Activated B cell treated with CpG ODN at 0.5 μM for 24 hours (primary cell): ENCODE results near the gene SLC16A8. TPM values are rescaled to one million over a fixed set of nuclear protein-coding genes. Genes with fewer than 3 reads are reported as not detected.

ENCODE experiments used
- ATAC-seq: fragments of 200-7000 bp; cut with Tn5 transposase; one replicate; pipeline ENCODE4 v1.10.0; 2021; ENCODE audit warnings: low read depth, mild to moderate bottlenecking, moderate library complexity
- CTCF ChIA-PET: fragments of 350-600 bp; sonication (Branson Sonifier 250); formaldehyde crosslinking; loops from one replicate; lab custom pipeline; 2021; ENCODE audit warnings: antibody characterized with exemption; lab: Charles Lee
- POLR2A ChIA-PET: fragments of 350-600 bp; sonication (Branson Sonifier 250); formaldehyde crosslinking; loops from one replicate; lab custom pipeline; 2021; ENCODE audit warnings: antibody characterized with exemption; lab: Charles Lee
- DNase-seq: peaks from one replicate; pipeline ENCODE4 v3.0.0; 2022
- H3K27ac Mint-ChIP-seq: one replicate; pipeline ENCODE4 v1.8.0; 2020; ENCODE audit warnings: mixed read lengths
- H3K27me3 Mint-ChIP-seq: one replicate; pipeline ENCODE4 v1.8.0; 2021; ENCODE audit warnings: mixed read lengths
- H3K36me3 Mint-ChIP-seq: one replicate; pipeline ENCODE4 v1.8.0; 2021; ENCODE audit warnings: low read depth, mixed read lengths
- H3K4me1 Mint-ChIP-seq: one replicate; pipeline ENCODE4 v1.8.0; 2021; ENCODE audit warnings: mixed read lengths
- H3K4me3 Mint-ChIP-seq: one replicate; pipeline ENCODE4 v1.8.0; 2020; ENCODE audit warnings: mild to moderate bottlenecking, mixed read lengths
- H3K9me3 Mint-ChIP-seq: one replicate; pipeline ENCODE4 v1.8.0; 2020; ENCODE audit warnings: mixed read lengths
- intact Hi-C: fragments of 100-400 bp; cut with micrococcal nuclease; formaldehyde crosslinking; loops from one replicate; pipeline ENCODE4 v1.15.1; 2024
- total RNA-seq: library from RNA; stranded (reverse); gene quantifications from 2 replicates; pipeline ENCODE4 v1.2.3, GENCODE V29; 2022
- TF ChIP-seq, protein P1 (sequence below): fragments of 200-600 bp; IDR thresholded peaks from one replicate; pipeline ENCODE4 v1.8.0; 2022; ENCODE audit warnings: antibody characterized with exemption, mild to moderate bottlenecking

The SLC16A8 gene
- total RNA-seq, 1 donor from 2014 or later = not detected

DNA sequence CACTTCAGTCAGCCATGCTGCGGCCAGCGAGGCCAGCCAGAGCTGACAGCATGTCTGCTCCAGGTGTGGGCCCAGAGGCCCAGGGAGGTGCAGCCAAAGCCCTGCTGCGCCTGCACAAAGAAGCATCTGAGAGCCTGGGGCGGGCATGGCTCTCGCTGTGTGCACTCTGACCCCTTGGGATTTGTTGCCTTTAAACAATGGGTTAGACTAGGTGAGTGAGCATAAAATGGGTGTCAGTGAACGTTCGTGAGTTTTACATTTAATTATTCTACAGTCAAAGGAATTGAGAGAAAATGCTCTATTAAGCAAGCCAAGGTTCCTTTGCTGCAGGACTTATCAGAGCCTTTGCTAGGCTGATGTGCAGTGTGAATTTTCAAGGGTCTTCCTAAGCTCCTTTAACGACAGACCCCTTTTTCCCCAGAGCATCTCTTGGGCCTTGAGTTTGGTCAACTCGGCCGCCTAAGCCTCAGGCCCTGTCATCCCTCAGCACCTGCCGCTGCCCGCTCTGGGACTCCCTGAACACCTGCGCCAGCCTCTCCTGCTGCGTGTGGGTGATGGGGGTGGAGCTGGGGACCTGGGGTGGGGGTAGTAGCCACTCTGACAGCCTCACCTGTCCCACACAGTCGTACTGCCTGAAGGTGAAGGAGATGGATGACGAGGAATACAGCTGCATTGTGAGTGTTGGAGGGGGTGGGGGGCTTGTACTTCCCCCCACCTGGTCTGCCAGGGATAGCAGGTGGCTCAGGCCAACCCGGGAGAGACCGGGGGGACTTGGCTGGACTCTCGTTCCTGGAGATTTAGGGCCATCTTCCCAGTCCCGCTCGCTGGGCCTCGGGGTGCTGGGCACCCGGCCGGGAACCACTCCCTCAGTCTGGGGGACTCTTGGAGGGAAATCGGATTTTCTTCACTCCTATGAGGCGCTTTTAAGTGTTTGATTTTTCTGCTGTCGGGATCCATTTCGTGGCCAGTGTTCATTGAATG, 10.5 kb downstream of the SLC16A8 start:
- no peak overlapping the region for H3K27ac Mint-ChIP-seq
- DNase-seq (no peak), ATAC-seq (no peak)
- H3K4me1 Mint-ChIP-seq = no peaks in the 10 kb centered on the region
- ChIA-PET CTCF (no interaction called here), POLR2A (no interaction called here)
- H3K9me3 Mint-ChIP-seq = no peaks in the 10 kb centered on the region
- H3K36me3 Mint-ChIP-seq = peaks cover 52% of the 10 kb centered on the region
- TF ChIP-seq, protein P1, sequence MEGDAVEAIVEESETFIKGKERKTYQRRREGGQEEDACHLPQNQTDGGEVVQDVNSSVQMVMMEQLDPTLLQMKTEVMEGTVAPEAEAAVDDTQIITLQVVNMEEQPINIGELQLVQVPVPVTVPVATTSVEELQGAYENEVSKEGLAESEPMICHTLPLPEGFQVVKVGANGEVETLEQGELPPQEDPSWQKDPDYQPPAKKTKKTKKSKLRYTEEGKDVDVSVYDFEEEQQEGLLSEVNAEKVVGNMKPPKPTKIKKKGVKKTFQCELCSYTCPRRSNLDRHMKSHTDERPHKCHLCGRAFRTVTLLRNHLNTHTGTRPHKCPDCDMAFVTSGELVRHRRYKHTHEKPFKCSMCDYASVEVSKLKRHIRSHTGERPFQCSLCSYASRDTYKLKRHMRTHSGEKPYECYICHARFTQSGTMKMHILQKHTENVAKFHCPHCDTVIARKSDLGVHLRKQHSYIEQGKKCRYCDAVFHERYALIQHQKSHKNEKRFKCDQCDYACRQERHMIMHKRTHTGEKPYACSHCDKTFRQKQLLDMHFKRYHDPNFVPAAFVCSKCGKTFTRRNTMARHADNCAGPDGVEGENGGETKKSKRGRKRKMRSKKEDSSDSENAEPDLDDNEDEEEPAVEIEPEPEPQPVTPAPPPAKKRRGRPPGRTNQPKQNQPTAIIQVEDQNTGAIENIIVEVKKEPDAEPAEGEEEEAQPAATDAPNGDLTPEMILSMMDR = no peak
- intact Hi-C loops = no loop called here
- H3K27me3 Mint-ChIP-seq = no peaks in the 10 kb centered on the region
- no peak overlapping the region for H3K4me3 Mint-ChIP-seq

DNA sequence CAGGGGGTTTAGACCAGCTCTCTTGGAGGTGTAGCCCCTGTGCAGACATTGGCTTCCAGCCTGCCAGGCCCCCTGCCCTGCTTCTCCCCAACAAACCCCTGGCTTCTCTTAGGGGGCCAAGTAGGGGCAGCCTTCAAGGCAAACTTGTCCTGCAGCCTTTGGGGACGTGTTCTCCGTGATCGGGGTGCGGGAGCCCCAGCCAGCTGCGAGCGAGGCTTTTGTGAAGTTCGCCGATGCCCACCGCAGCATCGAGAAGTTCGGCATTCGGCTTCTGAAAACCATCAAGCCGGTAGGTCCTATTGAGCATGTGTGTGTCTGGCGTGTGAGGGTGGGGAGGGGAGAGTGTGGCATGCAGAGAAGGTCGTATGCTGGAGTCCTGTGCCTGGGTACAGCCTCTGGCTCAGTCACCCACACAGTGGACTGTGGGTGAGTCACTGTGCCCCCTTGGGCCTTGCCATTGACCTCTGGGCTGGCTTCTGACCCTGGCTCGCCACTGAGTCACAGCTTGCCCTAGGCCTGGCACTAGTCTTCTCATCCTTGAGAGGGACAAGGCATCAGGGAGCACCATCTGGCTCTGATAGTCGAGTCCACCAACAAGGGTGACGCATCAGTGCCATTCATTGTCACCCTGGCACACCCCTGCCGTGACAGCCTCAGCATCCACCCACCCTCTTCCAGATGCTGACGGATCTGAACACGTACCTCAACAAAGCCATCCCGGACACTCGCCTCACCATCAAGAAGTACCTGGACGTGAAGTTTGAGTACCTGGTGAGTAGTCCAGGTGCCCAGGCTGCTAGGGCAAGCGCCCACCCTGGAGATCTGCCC, 11.4 kb downstream of the SLC16A8 start:
- ATAC-seq = no peak
- DNase-seq = no peak
- TF ChIP-seq, protein P1 = no peak
- Mint-ChIP-seq H3K27ac (no peak overlapping the region), H3K36me3 (peaks cover 61% of the 10 kb centered on the region), H3K27me3 (no peaks in the 10 kb centered on the region), H3K4me1 (no peaks in the 10 kb centered on the region), H3K9me3 (no peaks in the 10 kb centered on the region), H3K4me3 (no peak overlapping the region)
- POLR2A ChIA-PET = no interaction called here
- CTCF ChIA-PET = no interaction called here
- intact Hi-C loops = no loop called here

DNA sequence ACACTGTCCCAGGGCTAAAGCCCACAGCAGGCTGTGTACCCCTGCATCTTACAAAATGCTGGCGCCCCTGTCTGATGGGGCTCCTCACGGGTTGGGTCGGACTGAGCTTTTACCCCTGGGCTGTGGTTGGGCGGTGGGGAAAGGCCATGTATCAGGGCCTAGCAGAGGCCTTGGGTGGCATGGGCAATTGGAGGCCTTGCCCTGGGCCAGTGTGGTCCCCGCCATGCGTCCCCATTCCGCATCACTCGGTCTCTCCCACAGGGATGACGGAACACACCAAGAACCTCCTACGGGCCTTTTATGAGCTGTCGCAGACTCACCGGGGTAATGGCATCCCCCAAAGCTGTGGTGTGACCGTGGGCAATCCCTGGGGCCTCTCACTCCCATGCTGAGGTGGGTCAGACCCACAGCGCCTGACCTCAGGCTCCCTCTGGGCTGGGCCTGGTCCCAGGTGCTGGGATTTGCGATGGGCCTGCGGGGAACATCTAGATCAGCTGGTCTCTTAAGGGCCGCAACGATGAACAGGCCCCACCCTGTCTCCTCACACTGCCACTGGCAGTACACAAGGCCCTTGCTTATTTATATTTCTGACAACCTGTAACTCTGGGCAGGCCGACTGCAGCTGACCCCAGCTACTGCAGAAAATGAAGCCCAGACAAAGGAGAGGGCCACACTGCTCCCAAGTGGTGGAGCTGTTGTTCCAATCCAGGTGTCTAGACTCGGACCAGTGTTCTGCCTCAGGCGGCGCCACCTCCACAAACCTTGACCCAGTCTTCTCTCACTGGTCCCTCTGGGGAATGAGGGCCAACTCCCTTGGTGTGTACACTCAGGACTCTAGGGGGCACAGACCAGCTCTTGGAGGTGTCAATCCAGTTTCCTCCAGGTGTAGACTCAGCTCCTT, 12.3 kb downstream of the SLC16A8 start:
- ATAC-seq (no peak), DNase-seq (no peak)
- ChIA-PET CTCF (no interaction called here), POLR2A (no interaction called here)
- Mint-ChIP-seq H3K4me3 (no peak overlapping the region), H3K27me3 (no peaks in the 10 kb centered on the region), H3K9me3 (no peaks in the 10 kb centered on the region), H3K27ac (no peak overlapping the region), H3K4me1 (no peaks in the 10 kb centered on the region), H3K36me3 (peaks cover 67% of the 10 kb centered on the region)
- TF ChIP-seq, protein P1 = no peak
- intact Hi-C loops = no loop called here

DNA sequence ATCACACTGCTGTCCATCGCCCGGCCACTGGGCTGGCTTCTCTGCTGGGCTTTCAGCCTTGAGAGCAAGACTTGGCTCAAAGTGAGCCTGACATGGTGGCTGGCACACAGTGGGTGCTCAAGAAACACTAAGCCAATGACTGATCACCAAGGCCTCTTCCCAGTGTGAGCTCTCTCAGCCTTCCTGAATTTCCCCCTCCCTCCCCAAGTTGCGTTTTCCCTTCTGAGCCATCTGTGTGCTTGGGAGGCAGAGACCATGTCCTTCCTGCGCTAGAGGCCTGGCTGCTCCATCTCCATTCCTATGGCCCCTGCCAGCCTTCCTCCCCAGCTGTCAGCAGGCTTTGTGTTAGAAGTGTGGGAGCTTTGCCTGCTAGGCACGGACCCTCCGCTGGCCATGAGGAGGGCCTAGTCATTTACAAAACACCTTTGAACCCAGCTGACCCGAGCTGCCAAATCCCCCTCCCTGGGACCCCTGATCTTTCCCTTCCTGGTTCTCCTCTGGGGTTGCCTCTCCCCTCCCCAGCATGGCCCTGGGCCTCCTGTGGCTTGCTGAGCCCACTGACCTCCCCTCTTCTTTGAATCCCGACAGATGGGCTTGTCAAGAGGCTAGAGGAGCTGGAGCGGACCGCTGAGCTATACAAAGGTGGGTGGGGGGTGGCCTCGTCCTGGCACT, 13.6 kb downstream of the SLC16A8 start:
- peaks cover 77% of the 10 kb centered on the region for H3K36me3 Mint-ChIP-seq
- H3K27ac Mint-ChIP-seq = no peak overlapping the region
- intact Hi-C loops = no loop called here
- H3K4me1 Mint-ChIP-seq = no peaks in the 10 kb centered on the region
- no peak for ATAC-seq
- DNase-seq = no peak
- CTCF ChIA-PET = no interaction called here
- H3K4me3 Mint-ChIP-seq = no peak overlapping the region
- POLR2A ChIA-PET = no interaction called here
- TF ChIP-seq, protein P1 = no peak
- H3K9me3 Mint-ChIP-seq = no peaks in the 10 kb centered on the region
- no peaks in the 10 kb centered on the region for H3K27me3 Mint-ChIP-seq
